Epithelial cell of proximal tubule (primary cell): ENCODE results near the gene ZPBP. TPM values are rescaled to one million over a fixed set of nuclear protein-coding genes. Genes with fewer than 3 reads are reported as not detected.

Experiments
- DNase-seq: peaks from one replicate; pipeline ENCODE4 v3.0.0-alpha.2; 2011; ENCODE audit warnings: low read depth
- H3K4me3 ChIP-seq: 2 replicates; pipeline ENCODE4 v1.5.1; 2011; ENCODE audit warnings: low read depth, mild to moderate bottlenecking, low read length
- total RNA-seq: library from RNA; depleted of rRNA; stranded (reverse); fragments of >200 nt; gene quantifications from 2 replicates; pipeline ENCODE4 v1.2.3, GENCODE V29; 2015
- TF ChIP-seq, protein P1 (sequence below): conservative IDR thresholded peaks from 2 replicates; pipeline ENCODE4 v1.5.1; 2012; ENCODE audit warnings: low read depth, mild to moderate bottlenecking, low read length

Gene ZPBP
- total RNA-seq, 1 donor from 2014 or later: not detected

DNA sequence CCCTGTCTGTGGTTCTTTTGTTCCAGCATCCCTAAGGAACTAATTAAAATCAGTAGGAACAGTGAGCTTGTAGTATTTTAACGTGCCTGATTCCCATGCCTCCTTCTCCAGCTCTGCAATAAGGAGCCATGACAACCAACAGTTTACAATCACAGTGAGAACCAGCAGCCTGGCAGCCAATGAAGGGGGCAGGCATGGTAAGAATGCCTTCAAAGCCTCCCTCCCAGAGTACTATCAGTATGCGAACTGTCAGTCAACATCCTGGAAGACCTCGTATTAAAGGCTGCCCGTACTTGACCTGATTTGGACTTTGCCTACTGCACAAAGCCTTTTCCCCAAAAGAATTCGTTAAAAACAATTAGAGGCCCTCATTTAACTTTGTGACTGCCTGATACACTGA is 7.7 kb downstream of the ZPBP start:
- H3K4me3 ChIP-seq: no peak overlapping the region
- TF ChIP-seq, protein P1, sequence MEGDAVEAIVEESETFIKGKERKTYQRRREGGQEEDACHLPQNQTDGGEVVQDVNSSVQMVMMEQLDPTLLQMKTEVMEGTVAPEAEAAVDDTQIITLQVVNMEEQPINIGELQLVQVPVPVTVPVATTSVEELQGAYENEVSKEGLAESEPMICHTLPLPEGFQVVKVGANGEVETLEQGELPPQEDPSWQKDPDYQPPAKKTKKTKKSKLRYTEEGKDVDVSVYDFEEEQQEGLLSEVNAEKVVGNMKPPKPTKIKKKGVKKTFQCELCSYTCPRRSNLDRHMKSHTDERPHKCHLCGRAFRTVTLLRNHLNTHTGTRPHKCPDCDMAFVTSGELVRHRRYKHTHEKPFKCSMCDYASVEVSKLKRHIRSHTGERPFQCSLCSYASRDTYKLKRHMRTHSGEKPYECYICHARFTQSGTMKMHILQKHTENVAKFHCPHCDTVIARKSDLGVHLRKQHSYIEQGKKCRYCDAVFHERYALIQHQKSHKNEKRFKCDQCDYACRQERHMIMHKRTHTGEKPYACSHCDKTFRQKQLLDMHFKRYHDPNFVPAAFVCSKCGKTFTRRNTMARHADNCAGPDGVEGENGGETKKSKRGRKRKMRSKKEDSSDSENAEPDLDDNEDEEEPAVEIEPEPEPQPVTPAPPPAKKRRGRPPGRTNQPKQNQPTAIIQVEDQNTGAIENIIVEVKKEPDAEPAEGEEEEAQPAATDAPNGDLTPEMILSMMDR: no peak
- DNase-seq: no peak

DNA sequence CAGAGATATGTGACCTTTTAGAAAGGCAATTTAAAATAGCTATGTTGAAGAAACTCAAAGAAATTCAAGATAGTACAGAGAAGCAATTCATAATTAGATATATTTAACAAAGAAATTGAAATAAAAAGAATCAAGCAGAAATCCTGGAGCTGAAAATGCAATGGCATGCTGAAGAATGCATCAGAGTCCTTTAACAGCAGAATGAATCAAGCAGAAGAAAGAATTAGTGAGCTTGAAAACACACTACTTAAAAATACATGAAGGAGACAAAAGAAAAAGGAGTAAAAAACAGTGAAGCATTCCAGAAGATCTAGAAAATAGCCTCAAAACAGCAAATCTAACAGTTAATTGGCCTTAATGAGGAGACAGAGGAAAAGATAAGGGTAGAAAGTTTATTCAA is 20.0 kb downstream of the ZPBP start:
- TF ChIP-seq, protein P1: no peak
- DNase-seq: no peak

DNA sequence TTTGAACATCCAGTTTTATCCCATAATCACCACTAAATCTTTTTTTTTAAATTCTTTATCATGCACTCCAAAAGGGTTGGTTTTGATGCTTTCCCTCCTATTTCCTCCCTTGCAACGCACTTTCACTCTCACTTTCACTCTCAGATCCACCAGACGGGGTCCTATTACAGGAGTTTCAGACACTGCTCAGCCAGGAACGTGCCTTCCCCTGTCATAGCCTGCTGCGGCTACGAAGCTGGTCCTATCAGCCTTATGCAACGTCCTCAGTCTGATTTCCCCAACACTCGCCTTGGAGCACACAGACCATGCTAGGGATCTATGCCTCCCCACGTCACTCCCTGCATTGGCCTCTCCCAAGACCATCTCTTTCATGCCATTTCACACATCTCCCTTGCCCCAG is 23.4 kb downstream of the ZPBP start:
- no peak for DNase-seq
- TF ChIP-seq, protein P1: no peak
- H3K4me3 ChIP-seq: peak overlapping the region; percentile 57

More for the DNA sequence above, 20.0 kb downstream of the ZPBP start:
- no peak overlapping the region for H3K4me3 ChIP-seq

DNA sequence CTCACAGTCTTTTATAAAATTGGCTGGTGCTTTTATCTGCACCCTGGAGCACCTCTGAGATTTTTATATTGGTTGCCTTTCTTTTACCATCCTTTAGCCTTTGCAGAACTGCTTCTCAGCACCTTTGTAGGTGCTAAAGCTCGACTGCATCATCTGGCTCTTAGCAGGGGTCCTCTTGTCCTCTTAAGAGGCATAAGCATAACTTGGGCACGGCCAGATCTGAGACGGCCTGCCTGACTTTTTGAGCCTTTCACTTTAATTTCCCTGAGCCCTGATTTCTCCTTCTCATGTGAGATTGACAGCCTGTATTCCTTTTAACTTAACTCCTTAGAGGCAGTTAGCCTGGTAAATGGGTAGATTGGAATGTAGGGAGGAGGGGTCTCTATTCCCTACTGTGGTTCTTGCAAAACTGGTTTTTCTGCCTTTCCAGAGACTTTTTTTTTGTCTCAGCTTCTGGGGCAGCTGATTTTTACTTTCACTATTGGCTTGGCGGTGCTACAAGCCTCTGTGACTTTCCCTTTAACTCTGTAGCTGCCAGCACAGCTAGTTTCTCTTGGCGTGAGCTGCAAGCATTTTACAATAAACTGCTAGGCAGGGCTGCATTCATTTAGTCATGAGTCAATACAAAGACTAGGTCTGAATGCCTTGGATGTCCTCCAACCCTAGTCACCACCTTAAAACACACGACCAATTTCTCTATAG is 24.0 kb downstream of the ZPBP start:
- H3K4me3 ChIP-seq: peak overlapping the region; percentile 57
- DNase-seq: peak; percentile 18
- TF ChIP-seq, protein P1: no peak

DNA sequence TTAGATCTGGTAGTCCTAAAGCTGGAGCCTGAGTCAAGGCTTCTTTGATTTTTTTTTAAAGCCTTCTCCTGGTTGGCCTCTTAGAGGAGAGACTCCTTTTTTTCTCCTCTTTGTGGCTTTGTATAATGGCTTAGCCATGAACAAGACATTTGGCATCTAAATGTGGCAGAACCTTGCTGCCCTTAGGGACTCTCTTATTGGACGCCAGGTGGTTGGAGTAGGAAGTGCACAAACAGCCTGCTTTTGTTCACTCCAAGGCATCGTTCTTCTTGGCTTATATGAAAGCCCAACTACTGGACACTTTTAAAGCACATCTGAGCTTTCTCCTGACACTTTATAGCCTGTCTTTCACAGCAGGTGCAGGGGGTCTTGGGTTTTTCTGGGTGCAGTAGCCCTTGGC is 25.0 kb downstream of the ZPBP start:
- DNase-seq: no peak
- TF ChIP-seq, protein P1: peak; percentile 57
- peak overlapping the region; percentile 57 for H3K4me3 ChIP-seq

DNA sequence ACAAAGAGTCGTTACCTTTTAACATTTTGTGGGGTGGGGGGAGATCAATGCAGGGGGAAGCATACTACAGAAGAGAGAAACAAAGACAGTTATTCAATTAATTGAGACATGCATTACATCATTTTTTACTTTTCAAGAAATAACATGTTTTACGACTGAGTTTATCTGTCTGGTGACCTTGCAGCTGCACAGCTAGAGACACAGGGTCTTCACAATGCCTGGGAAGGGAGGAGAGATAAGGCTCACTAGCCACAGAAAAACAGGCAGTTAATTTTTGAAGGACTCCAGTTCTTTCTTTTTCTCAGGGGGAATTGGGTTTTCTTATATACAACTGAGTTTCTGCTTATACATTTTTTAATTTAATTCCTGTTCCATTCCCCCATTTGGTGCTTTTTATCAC is 30.1 kb downstream of the ZPBP start:
- no peak overlapping the region for H3K4me3 ChIP-seq
- no peak for DNase-seq
- TF ChIP-seq, protein P1: no peak

DNA sequence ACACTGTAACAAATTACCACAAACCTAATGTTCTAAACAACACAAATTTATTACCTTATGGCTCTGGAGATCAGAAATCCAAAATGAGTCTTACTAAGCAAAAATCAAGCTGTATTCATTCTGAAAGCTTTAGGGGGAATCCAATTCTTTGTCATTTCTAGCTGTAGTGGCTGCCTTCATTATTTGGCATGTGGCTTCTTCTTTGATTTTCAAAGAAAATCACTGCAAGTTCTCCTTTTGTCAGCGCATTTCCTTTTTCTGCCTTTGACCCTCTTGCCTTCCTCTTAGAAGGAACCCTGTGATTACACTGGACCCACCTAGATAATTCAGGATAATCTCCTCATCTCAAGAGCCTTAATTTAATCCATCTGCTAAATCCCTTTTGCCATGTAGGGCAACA is 36.9 kb downstream of the ZPBP start:
- TF ChIP-seq, protein P1: no peak

More for the DNA sequence above, 36.9 kb downstream of the ZPBP start:
- no peak overlapping the region for H3K4me3 ChIP-seq
- no peak for DNase-seq
